Stimulated activated CD4-positive, alpha-beta T cell treated with anti-CD3 and anti-CD28 coated beads, Interleukin-15, amount 100 ng/mL, for 48 hours (primary cell): ENCODE data around the gene TUBB2B.
A peak's percentile ranks its signal among the peaks of the same experiment; 100 is the strongest.
"Not testable (repeated sequence)": the region's sequence is repeated elsewhere in the genome, so short reads cannot be mapped to it uniquely, and the experiment has no call there.

Experiments used
- DNase-seq, 2 donors: peaks; one replicate each; pipeline ENCODE4 v3.0.0-alpha.2; 2020; ENCODE audit warnings: low read depth in 2 of 2

Gene TUBB2B

DNA sequence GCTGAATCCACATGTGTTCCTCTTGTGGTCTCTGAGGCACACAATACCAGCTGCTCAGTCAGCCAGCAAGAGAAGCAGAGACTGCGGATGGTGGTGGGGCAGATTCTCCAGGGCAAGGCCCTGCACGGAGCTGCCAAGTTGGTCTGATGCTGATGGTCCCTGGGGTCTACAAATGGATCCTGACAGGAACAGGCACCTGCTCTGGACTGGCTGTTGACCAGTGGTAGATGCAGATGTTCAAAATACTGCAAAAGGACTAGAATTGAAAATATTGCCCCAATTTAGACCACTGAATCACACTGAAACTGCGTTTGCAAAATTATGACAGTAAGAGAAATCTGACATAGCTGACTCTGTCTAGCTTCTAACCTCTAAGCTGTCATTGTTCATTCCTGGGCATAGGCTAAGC is 40.5 kb downstream of the TUBB2B start:
- no peak for DNase-seq

DNA sequence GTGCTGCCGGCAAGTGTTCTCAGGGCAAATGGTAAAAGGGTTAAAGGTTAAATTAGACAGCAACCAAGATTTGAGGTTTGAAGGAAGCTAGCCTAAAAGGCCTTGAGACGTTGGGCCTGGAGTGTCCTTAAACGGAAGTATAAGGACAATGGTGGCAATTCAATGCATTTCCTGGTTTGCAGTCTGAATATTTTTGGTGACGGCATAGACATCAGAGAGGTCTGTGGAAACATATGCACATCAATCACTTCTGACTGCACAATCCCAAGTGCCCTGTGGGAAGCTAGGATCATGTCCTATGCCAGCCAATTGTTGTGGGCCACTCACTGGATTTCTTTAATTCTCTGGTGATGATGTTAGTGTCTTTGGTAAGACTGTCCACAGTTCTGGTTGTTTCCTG is 44.4 kb downstream of the TUBB2B start:
- no peak for DNase-seq

DNA sequence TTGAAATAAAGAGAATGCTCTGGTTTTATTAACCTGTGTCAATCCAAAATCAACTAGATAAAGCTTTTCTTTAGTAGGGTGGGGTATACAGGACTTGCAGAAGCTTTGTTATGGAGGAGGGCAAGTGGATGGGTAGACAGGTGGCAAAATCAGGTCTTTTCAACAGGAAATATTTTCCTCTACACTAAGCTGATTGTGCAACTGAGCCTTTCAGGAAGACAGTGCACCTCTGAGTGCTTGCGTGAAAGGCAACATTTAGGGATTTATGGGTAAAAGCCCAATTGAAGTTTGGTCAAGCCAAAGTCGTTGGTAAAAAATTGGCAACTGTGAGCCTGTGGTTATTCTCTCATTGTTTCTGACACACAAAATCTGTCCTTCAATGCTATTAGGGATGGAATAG is 46.3 kb downstream of the TUBB2B start:
- no peak for DNase-seq

DNA sequence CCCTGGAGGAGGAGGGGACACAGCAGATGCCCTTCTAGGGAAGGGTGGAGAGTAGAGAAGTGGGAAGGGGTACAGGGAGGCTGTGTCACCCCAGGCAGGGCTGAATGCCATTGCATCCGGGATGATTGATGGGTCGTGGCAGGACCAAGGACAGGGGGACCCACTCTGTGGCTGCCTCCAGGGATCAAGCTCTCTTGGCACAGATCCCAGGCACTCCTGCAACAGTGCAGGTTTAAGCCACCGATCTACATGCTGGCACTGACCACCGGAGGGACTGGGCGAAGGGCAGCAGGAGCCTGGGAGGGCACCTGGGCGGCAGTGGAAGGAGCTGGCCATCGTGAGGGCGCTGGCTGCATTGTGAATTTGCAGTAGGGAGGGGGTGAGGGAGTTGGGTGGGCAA is 47.5 kb downstream of the TUBB2B start:
- DNase-seq = not testable (repeated sequence)

DNA sequence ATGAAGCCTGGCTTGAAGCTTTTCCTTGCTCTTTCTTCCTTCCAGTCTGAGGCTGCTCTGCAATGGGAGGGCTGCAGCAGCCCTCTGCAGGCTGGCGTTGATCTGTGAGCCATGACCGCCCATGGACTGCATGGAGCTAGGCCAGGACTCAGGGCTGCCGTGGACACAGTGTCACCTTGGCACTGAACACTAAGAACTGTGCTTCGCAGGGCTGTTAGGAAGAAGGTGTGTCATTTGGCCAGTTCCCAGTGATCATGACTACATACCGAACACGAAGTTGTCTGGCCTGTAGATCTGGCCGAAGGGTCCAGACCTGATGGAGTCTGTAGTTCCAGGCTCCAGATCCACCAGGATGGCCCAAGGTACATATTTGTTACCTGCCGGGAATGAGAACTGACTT is 48.8 kb downstream of the TUBB2B start:
- DNase-seq = not testable (repeated sequence)

DNA sequence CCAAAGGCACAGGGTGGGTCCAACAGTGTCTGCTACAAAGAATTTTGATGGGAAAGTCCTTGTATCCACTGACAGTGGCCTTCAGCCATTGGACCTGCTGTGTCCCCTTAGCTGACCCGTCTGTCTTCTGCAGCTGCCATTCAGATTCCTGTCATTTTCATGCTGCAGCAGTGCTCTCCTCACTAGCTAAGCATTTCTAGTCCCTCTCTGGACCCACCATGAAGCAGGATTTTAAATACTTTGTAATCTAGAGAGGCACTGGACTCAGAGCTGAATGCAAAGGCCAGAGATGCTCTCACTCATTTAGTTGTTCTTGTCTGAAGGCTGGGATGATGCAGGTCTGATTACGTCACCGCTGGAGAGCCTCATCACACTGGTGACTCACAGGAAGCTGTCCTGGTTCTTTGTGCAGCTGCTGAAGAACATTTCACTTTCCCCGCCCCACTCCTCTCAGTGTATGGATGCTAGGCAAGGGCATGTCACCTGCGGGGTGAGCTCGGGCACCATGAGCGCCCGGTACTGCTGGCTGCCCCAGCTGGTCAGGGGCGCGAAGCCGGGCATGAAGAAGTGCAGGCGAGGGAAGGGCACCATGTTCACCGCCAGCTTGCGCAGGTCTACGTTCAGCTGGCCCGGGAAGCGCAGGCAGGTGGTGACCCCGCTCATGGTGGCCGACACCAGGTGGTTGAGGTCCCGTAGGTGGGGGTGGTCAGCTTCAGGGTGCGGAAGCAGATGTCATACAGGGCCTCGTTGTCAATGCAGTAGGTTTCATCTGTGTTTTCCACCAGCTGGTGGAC is 50.7 kb downstream of the TUBB2B start:
- DNase-seq = peak in 1 of 2 donors; percentile 35

DNA sequence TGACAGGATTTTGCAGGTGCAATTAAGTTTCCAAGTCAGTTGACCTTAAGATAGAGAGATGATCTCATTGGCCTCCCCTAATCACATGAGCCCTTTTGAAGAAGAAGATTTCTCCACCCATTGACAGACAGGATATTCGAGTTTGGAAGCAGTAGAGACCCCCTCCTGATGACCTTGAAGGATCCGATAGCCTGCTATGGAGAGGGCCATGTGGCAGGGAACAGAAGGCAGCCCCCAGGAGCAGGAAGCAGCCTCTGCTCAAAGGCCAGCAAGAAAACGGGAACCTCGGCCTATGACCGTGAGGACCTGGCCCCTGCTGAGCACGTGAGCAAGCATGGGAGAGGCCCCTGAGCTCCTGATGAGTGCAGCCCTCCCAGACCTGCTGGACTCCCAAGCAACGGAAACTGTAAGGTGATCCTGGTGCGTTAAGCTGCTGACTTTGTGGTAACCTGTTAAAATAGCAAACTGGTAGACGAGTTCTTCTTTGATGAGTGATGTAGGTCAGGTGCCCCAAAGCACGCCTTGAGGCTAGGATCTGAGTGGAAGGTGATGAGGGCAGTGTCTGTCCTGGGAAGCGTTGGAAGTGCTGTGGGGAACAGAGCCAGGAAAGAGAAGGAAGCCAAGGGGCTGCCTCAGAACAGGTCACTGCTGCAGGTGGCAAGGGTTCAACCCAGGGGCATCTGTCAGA is 51.6 kb downstream of the TUBB2B start:
- DNase-seq = no peak
